HepG2 (cell line): Measurements from ENCODE around the gene MBTD1. TPM values are rescaled to one million over a fixed set of nuclear protein-coding genes. Genes with fewer than 3 reads are reported as not detected.

Source experiments
- ATM ChIP-seq: fragments of 450-650 bp; IDR thresholded peaks from 2 replicates; pipeline ENCODE4 v1.7.1; 2017; ENCODE audit warnings: mild to moderate bottlenecking, borderline replicate concordance
- BCL3 ChIP-seq: sonication (generic); formaldehyde crosslinking; IDR thresholded peaks from 2 replicates; pipeline ENCODE4 v1.5.1; 2020; ENCODE audit warnings: mild to moderate bottlenecking, missing genetic modification reagents, moderate library complexity
- DPF2 ChIP-seq: sonication (generic); formaldehyde crosslinking; IDR thresholded peaks from 2 replicates; pipeline ENCODE4 v1.4.0; 2020; ENCODE audit warnings: mild to moderate bottlenecking, low read depth, missing genetic modification reagents, borderline replicate concordance
- KIAA2018 ChIP-seq: sonication (generic); formaldehyde crosslinking; IDR thresholded peaks from 2 replicates; pipeline ENCODE4 v1.5.0; 2020; ENCODE audit warnings: mild to moderate bottlenecking, missing genetic modification reagents, borderline replicate concordance
- MEIS2 ChIP-seq: sonication (generic); formaldehyde crosslinking; IDR thresholded peaks from 2 replicates; pipeline ENCODE4 v1.9.0; 2021; ENCODE audit warnings: mild to moderate bottlenecking, missing genetic modification reagents
- PPARG ChIP-seq: conservative IDR thresholded peaks from 2 replicates; pipeline ENCODE4 v1.6.1; 2016; ENCODE audit warnings: missing biosample characterization, missing genetic modification reagents
- YEATS4 ChIP-seq: sonication (generic); formaldehyde crosslinking; IDR thresholded peaks from 2 replicates; pipeline ENCODE4 v1.4.0; 2020; ENCODE audit warnings: missing genetic modification reagents, borderline replicate concordance
- ZFY ChIP-seq: sonication (generic); formaldehyde crosslinking; IDR thresholded peaks from 2 replicates; pipeline ENCODE4 v1.4.0; 2020; ENCODE audit warnings: missing genetic modification reagents
- ZKSCAN1 ChIP-seq: fragments of 150-350 bp; IDR thresholded peaks from 2 replicates; pipeline ENCODE4 v1.6.1; 2014; ENCODE audit warnings: low read length
- ZNF230 ChIP-seq: sonication (generic); formaldehyde crosslinking; IDR thresholded peaks from 2 replicates; pipeline ENCODE4 v1.4.0; 2020; ENCODE audit warnings: mild to moderate bottlenecking, missing genetic modification reagents
- ZNF570 ChIP-seq: sonication (generic); formaldehyde crosslinking; IDR thresholded peaks from 2 replicates; pipeline ENCODE4 v1.4.0; 2020; ENCODE audit warnings: mild to moderate bottlenecking, missing genetic modification reagents, borderline replicate concordance
- ZNF678 ChIP-seq: sonication (generic); formaldehyde crosslinking; IDR thresholded peaks from 2 replicates; pipeline ENCODE4 v1.4.0; 2020; ENCODE audit warnings: mild to moderate bottlenecking, missing genetic modification reagents
- ZSCAN29 ChIP-seq: sonication (generic); formaldehyde crosslinking; conservative IDR thresholded peaks from 2 replicates; pipeline ENCODE4 v1.4.0; 2020; ENCODE audit warnings: mild to moderate bottlenecking, missing genetic modification reagents
- polyA plus RNA-seq, 8 experiments: library from polyadenylated mRNA; depleted of rRNA in 3 of 8; stranded (reverse) in 7 of 8; unstranded in 1 of 8; fragments of >200 nt; fragmentation: Illumina TruSeq in 4 of 8; extraction: Trizol in 4 of 8; gene quantifications; 2 replicates each; pipeline versions ENCODE4 v1.2.1 to v1.2.3, GENCODE V29; 2011 to 2016; ENCODE audit warnings: low read depth in 4 of 8, missing spikeins in 1 of 8, mixed read lengths in 1 of 8; ENCODE audit not compliant: insufficient read depth in 1 of 8
- total RNA-seq, 5 experiments: library from RNA; depleted of rRNA; stranded (reverse); fragments of >200 nt; fragmentation: Illumina TruSeq; extraction: Trizol; gene quantifications; 2 replicates each; pipeline ENCODE4 v1.2.3, GENCODE V29; 2016; ENCODE audit warnings: low read depth in 1 of 5

MBTD1 gene
- total and polyA plus RNA-seq, 2 of the 13 experiments (the other 11 are each of a cell fraction or from before 2014, with no cell fraction given): 20.9 TPM

GRCh38 chr17:51259564-51260236 lies at the start of gene MBTD1 (continued):
- no peak for TF ChIP-seq BCL3 (CRISPR knock-in tag)
- 0 out of 2 replicates have a peak, but pooled peaks have one; percentile 20 for TF ChIP-seq KIAA2018
- no peak for TF ChIP-seq ZNF570 (CRISPR knock-in tag)
- TF ChIP-seq ATM: no peak
- TF ChIP-seq ZNF678 (CRISPR knock-in tag): no peak
- no peak for TF ChIP-seq ZKSCAN1
- no peak; the same call in 1 of the 2 replicates for TF ChIP-seq PPARG (CRISPR knock-in tag)
- TF ChIP-seq DPF2 (CRISPR knock-in tag): no peak
- TF ChIP-seq ZSCAN29: no peak; the same call in 1 of the 2 replicates
- no peak for TF ChIP-seq YEATS4
- no peak for TF ChIP-seq ZNF230 (CRISPR knock-in tag)
- TF ChIP-seq MEIS2 (CRISPR knock-in tag): 0 out of 2 replicates have a peak, but pooled peaks have one; percentile 28
- TF ChIP-seq ZFY (CRISPR knock-in tag): no peak
